HG03354 (cell line): ENCODE measurements around the gene RASL12.
"Not testable (repeated sequence)": the region's sequence is repeated elsewhere in the genome, so short reads cannot be mapped to it uniquely, and the experiment has no call there.

Experiments used
- ATAC-seq: cut with Tn5 transposase; IDR thresholded peaks from one replicate; pipeline ENCODE4 v1.9.1; 2021; ENCODE audit warnings: mild to moderate bottlenecking; ENCODE audit not compliant: unreplicated experiment, poor library complexity, severe bottlenecking

RASL12 gene

GRCh38 chr15:65034719-65035118 lies 33.1 kb downstream of the RASL12 start:
- no peak for ATAC-seq

- no peak for ATAC-seq
These were observed 34.0 kb downstream of the RASL12 start for GRCh38 chr15:65033659-65034269.

GRCh38 chr15:65032801-65033537 lies 34.8 kb downstream of the RASL12 start:
- no peak for ATAC-seq

GRCh38 chr15:65029736-65030208 lies 38.0 kb downstream of the RASL12 start:
- no peak for ATAC-seq

GRCh38 chr15:65028921-65029735 lies 38.7 kb downstream of the RASL12 start, which contains the start of gene MTFMT:
Gene MTFMT (minus strand): TSS chr15:65029639. CDS start chr15:65029613, 26 bp downstream.
- ATAC-seq = peak; percentile 79

- ATAC-seq = no peak
These were observed 39.5 kb downstream of the RASL12 start for GRCh38 chr15:65028338-65028737.

- ATAC-seq = no peak
These were observed 40.2 kb downstream of the RASL12 start for GRCh38 chr15:65027593-65027992.

GRCh38 chr15:65026756-65027155 lies 41.0 kb downstream of the RASL12 start:
- no peak for ATAC-seq

GRCh38 chr15:65021488-65021887 lies 46.3 kb downstream of the RASL12 start:
- ATAC-seq = no peak

GRCh38 chr15:65020419-65020818 lies 47.4 kb downstream of the RASL12 start:
- no peak for ATAC-seq

- not testable (repeated sequence) for ATAC-seq
These were observed 56.6 kb downstream of the RASL12 start for GRCh38 chr15:65011198-65011597.

GRCh38 chr15:65008983-65009382 lies 58.8 kb downstream of the RASL12 start:
- ATAC-seq = no peak

GRCh38 chr15:65006876-65007275 lies 60.9 kb downstream of the RASL12 start:
- ATAC-seq = no peak

- ATAC-seq = no peak
These were observed 62.8 kb downstream of the RASL12 start for GRCh38 chr15:65004993-65005392.
